Panc1 (cell line): ENCODE measurements around the gene RCL1. TPM values are rescaled to one million over a fixed set of nuclear protein-coding genes. Genes with fewer than 3 reads are reported as not detected.

Source experiments
- ATAC-seq: fragments of 200-7000 bp; cut with Tn5 transposase; 2 replicates; pipeline ENCODE4 v1.9.1; 2020; ENCODE audit warnings: mild to moderate bottlenecking, moderate library complexity
- BruUV-seq: library from RNA; stranded (reverse); fragments of 400-500 nt; replicated peaks from 2 replicates; lab custom pipeline; 2021; lab: Mats Ljungman, UMichigan
- CTCF ChIA-PET: fragments of 300-600 bp; sonication (Branson Sonifier 250); formaldehyde crosslinking; loops from one replicate; lab custom pipeline; 2022; ENCODE audit warnings: antibody characterized with exemption; lab: Charles Lee
- POLR2A ChIA-PET: fragments of 300-600 bp; sonication (Branson Sonifier 250); formaldehyde crosslinking; loops from one replicate; lab custom pipeline; 2022; ENCODE audit warnings: antibody characterized with exemption; lab: Charles Lee
- DNase-seq: peaks from one replicate; pipeline ENCODE4 v3.0.0-alpha.2; 2010; ENCODE audit warnings: low read depth, low spot score
- H3K27ac ChIP-seq: 2 replicates; pipeline ENCODE4 v1.5.1; 2011; ENCODE audit warnings: mild to moderate bottlenecking, low read length, inconsistent platforms
- H3K27me3 ChIP-seq: fragments of 200-500 bp; sonication (Bioruptor generic); 2 replicates; pipeline ENCODE4 v1.6.0; 2014; ENCODE audit warnings: low read length, inconsistent platforms; ENCODE audit not compliant: control insufficient read depth, insufficient read depth
- H3K36me3 ChIP-seq: fragments of 200-500 bp; sonication (Bioruptor generic); 2 replicates; pipeline ENCODE4 v1.5.1; 2014; ENCODE audit warnings: inconsistent platforms, mild to moderate bottlenecking, low read length, moderate library complexity; ENCODE audit not compliant: control insufficient read depth, insufficient read depth
- H3K4me1 ChIP-seq: 2 replicates; pipeline ENCODE4 v1.5.1; 2011; ENCODE audit warnings: inconsistent platforms, mild to moderate bottlenecking, low read length, moderate library complexity; ENCODE audit not compliant: control insufficient read depth, insufficient read depth
- H3K4me3 ChIP-seq, 2 experiments: 2 replicates each; pipeline ENCODE4 v1.5.1; 2011 to 2012; ENCODE audit warnings: low read depth in 2 of 2, low read length in 2 of 2, mild to moderate bottlenecking in 2 of 2, inconsistent platforms in 1 of 2, moderate library complexity in 1 of 2
- H3K9me3 ChIP-seq: fragments of 200-500 bp; sonication (Bioruptor generic); 2 replicates; pipeline ENCODE4 v1.5.1; 2014; ENCODE audit warnings: low read depth, mild to moderate bottlenecking, inconsistent platforms, low read length, moderate library complexity; ENCODE audit not compliant: control insufficient read depth, insufficient read depth
- CTCF ChIP-seq: fragments of 450-650 bp; IDR thresholded peaks from 2 replicates; pipeline ENCODE4 v1.5.1; 2017; ENCODE audit warnings: mild to moderate bottlenecking
- POLR2AphosphoS5 ChIP-seq: IDR thresholded peaks from 2 replicates; pipeline ENCODE4 v1.6.1; 2012; ENCODE audit warnings: mild to moderate bottlenecking, low read depth, low read length, moderate library complexity
- REST ChIP-seq, 2 experiments: IDR thresholded peaks; 2 replicates each; pipeline ENCODE4 v1.6.1; 2011 to 2012; ENCODE audit warnings: low read depth in 2 of 2, control low read depth in 1 of 2, low read length in 1 of 2, mild to moderate bottlenecking in 1 of 2, moderate library complexity in 1 of 2; ENCODE audit not compliant: insufficient read depth in 1 of 2
- SIN3A ChIP-seq: IDR thresholded peaks from 2 replicates; pipeline ENCODE4 v1.6.1; 2012; ENCODE audit warnings: low read depth, mild to moderate bottlenecking, low read length, moderate library complexity, borderline replicate concordance; ENCODE audit not compliant: insufficient read depth
- TCF7L2 ChIP-seq: IDR thresholded peaks from 2 replicates; pipeline ENCODE4 v1.6.1; 2011; ENCODE audit warnings: mild to moderate bottlenecking, low read depth, low read length, inconsistent platforms
- in situ Hi-C: cut with HindIII; loops from 2 replicates; pipeline ENCODE4 v1.10.0; 2016; ENCODE audit warnings: low sequenced_read_pairs, low pct_unique_long_range_greater_than_20kb
- intact Hi-C: fragments of 100-400 bp; cut with micrococcal nuclease; formaldehyde crosslinking; loops from one replicate; pipeline ENCODE4 v1.10.0; 2022; ENCODE audit not compliant: unreplicated experiment
- total RNA-seq: library from RNA; stranded (reverse); gene quantifications from one replicate; pipeline ENCODE4 v1.2.1, GENCODE V29; 2021; ENCODE audit not compliant: unreplicated experiment

The RCL1 gene
- total RNA-seq, 1 experiment from 2014 or later, result 11.2 TPM

- intact Hi-C loops, result no loop called here
- DNase-seq, result no peak
- Histone ChIP-seq H3K36me3 (no peaks in the 10 kb centered on the region; the same call in 1 of the 2 replicates), H3K27me3 (no peaks in the 10 kb centered on the region), H3K4me3 (no peak overlapping the region), H3K27ac (no peak overlapping the region), H3K4me1 (peaks cover 2% of the 10 kb centered on the region; the same call in 1 of the 2 replicates), H3K9me3 (no peaks in the 10 kb centered on the region)
- ChIA-PET CTCF (no interaction called here), POLR2A (no interaction called here)
- TF ChIP-seq SIN3A (no peak), TCF7L2 (no peak), CTCF (no peak), POLR2AphosphoS5 (no peak), REST (IDR thresholded peaks at IDR 0.05; ENCODE audit: insufficient read depth in 1 of 2, low read depth in 2 of 2, low read length in 1 of 2) (no peak)
- in situ Hi-C loops, result no loop called here
- ATAC-seq, result no peak
- BruUV-seq, result no TSS peak
Measured at GRCh38 chr9:4796530-4796929, 3.8 kb downstream of the RCL1 start.

- intact Hi-C loops, result no loop called here
- TF ChIP-seq POLR2AphosphoS5 (no peak), SIN3A (no peak), REST (IDR thresholded peaks at IDR 0.05; ENCODE audit: insufficient read depth in 1 of 2, low read depth in 2 of 2, low read length in 1 of 2) (no peak), TCF7L2 (no peak), CTCF (peak; percentile 69)
- peaks cover 2% of the 10 kb centered on the region; the same call in 1 of the 2 replicates for H3K4me1 ChIP-seq
- POLR2A ChIA-PET, result no interaction called here
- no TSS peak for BruUV-seq
- CTCF ChIA-PET, result no interaction called here
- H3K9me3 ChIP-seq, result no peaks in the 10 kb centered on the region
- H3K36me3 ChIP-seq, result no peaks in the 10 kb centered on the region; the same call in 1 of the 2 replicates
- ATAC-seq (no peak), DNase-seq (peak; percentile 28)
- in situ Hi-C loops, result no loop called here
- no peak overlapping the region for H3K27ac ChIP-seq
- H3K4me3 ChIP-seq, result no peak overlapping the region
- H3K27me3 ChIP-seq, result no peaks in the 10 kb centered on the region
Measured at GRCh38 chr9:4796988-4797853, 4.5 kb downstream of the RCL1 start.
